GM19468 (cell line): ENCODE measurements around the gene PSMD13.

Experiments used
- ATAC-seq: cut with Tn5 transposase; IDR thresholded peaks from one replicate; pipeline ENCODE4 v1.9.1; 2021; ENCODE audit warnings: mild to moderate bottlenecking, moderate library complexity, moderate number of reproducible peaks; ENCODE audit not compliant: unreplicated experiment; ENCODE audit errors: extremely low read depth

The PSMD13 gene

DNA sequence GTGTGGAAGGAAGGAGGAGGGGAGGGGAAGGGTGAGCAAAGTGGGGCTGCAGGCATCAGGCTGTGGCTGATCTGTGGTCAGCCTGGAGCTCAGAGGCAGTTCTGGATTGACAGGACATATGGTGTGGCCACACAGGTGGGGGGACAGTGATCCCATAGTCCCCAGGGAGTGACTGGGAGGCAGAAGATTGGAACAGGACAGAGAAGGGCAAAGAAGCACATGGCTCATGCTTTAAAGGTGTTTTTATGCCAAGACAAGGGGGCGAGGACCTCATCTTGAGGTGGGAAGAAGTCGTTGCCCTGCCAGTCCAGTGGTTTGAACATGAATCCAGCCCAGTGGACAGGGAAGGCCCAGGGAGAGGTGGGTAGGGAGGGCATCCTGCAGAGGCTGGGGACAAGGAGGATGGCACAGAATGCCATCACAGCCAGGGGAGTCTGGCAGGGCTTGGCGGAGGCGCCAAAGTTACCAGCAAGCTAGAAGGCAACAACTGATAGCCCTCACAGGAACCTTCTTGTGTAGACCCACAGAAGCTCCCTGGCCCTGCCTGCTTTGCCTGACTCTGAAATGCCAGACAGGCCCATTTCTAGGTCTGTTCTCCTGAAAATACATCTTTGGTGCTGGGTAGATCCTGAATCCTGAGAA is 32.7 kb upstream of the PSMD13 start:
- no peak for ATAC-seq

DNA sequence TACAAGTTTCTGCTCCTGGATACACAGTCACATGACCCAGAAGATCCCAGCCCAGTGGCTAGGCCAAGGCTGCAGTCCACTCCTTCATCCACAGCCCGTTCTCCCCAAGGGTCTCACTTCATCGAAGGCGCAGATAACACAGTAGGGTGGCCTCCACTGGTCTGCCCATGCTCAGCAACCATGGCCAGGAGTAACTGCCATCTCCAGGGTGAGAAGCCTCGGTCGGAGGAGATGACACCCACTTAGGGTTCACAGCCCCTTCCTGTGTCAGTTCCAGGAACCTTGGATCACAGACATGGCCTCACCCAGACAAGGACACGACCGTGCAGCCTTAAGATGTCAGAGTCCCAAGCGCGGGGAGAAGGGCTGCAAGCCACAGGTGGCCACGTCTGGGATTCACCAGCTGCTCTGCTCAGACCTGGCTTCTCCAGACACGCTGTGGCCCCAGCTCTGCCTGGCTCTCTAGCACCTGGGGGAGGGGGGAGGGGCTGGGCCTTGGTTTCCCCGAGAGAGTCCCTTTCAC is 32.1 kb upstream of the PSMD13 start:
- no peak for ATAC-seq

DNA sequence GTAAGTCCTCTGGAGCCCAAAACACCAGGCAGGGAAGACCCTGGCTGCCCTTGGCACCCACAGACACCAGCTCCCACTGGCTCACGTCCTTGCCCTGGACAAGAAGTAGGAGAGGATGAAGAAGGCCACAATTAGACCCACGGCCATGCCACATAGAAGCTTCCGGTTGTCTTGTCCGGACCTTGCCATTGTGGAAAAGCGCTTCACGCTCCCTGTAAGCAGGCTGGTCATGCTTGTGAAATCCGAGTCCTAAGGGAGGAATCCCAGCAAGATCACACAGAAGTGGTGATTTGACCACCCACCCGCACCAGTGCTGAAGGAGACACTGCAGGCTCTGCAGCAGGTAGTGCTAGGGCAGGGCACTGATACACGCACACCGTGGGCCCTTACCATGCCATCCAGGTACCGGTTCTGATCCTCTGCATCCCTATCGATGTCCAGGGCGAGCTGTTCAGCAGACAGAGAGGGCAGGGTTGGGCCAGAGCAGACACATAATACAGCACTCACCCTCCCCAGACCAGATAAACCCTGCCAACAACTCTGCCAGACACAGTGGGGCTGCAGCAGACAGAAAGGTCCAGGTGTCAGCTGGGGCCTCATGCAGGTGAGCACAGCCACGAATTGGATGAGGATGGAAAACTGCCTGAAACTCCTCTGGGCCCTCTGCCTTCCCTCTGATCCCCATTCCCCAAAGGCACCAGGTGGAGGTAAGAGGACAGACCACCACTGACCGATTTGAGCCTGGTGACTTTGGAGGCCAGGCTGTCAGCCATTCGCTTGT is 31.4 kb upstream of the PSMD13 start:
- ATAC-seq, result no peak

DNA sequence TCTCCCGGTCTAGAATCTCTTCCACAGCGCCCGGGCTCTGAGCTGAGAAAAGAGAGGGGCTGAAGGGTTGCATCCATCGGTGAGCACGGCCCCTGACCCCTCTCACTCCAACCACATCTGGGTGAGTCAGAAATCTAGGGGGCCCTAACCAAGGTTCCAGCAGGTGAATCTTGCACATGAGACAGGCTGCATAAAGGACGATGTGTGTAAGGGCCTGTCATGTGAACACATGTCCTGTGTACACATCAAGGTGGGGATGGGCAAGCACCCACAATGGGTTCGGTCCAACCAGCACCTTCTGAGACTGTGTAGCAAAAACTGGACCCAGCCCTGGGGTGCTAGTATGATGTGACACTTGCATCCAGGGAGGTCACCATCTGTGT is 30.8 kb upstream of the PSMD13 start:
- no peak for ATAC-seq

DNA sequence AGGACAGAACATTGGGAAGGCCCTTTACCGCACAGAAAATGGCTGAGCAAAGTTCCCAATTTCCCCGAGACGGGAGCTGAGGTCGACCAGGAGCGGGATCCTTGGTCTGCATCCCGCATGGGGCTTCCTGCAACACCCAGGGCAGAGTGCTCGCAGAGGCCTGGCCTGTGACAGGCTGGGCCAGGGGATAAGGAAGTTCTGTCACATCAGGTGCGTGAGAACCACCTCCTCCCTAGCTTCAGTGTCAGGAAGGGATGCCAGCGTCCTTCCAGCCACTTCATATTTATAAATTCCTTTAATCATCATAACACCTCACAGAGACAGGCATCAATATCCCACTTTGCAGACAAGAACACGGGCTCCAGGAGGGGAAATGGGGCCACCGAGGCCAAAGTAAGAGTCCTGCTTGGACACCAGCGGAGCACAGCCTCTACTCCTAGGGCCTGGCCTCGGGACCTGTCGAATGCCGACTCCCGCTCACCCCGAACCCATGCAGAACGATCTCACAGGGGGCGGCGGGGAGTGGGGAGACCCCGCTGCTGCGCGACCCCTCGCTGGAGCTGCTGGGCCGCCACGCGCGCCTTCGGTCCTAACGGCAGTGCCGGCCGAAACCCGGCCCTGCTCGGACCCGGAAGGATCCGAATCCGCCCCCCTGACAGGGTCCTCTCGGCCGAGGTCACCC is 30.1 kb upstream of the PSMD13 start:
- no peak for ATAC-seq

DNA sequence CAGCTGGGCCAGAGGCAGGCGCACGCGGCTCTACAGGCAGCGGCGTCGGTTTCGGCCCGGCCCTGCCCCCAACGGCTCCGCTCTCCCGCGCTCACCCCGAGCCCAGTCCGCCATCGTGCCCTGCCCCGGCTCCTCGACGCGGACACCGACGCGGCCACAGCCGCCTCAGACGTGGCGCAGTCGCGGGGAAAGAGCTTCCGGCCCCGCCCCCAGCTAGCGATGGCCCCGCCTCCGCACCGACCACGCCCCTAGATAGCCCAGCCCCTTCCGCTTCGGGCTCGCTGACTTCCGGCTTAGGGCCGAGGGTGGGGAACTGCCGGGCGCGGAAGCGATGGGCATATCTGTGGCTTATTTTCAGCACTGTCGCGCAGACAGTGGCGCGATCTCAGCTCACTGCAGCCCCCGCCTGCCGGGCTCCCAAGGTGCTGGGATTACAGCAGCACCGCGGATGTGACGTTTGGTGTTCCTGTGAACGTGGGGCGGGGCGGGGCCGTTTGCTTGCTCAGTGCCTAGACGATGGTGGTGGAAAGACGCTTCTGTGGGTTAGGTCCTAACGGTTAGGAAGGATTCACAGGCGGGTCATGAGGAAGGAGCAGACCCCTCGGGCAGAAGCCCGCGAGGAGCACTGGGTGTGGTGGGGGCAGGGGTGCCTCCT is 29.4 kb upstream of the PSMD13 start, which contains the start of the genes BET1L and RIC8A:
TSS of gene BET1L (minus strand) at position 192 of the 655 bp plus-strand sequence. CDS start at position 114, 78 bp downstream.
TSS of gene RIC8A (plus strand) at position 501 of the 655 bp plus-strand sequence. CDS start 1,147 bp downstream, outside the sequence.
- ATAC-seq, result peak; percentile 59

DNA sequence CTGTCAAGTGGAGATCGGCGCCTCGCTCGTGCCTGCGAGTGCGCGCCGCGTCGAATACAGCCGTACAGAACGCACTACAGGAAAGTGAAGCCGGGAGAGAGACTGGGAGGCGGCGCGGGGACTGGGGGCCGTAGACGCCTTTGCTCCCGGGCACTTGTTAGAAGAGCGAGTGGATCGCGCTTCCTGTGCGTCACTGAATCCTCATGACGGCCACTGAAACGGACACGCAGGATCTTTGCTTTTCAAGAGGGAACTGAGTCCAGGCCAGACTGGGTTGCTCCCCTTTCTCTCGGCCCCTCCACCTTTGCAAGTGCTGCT is 29.0 kb upstream of the PSMD13 start:
- ATAC-seq, result peak; percentile 6

DNA sequence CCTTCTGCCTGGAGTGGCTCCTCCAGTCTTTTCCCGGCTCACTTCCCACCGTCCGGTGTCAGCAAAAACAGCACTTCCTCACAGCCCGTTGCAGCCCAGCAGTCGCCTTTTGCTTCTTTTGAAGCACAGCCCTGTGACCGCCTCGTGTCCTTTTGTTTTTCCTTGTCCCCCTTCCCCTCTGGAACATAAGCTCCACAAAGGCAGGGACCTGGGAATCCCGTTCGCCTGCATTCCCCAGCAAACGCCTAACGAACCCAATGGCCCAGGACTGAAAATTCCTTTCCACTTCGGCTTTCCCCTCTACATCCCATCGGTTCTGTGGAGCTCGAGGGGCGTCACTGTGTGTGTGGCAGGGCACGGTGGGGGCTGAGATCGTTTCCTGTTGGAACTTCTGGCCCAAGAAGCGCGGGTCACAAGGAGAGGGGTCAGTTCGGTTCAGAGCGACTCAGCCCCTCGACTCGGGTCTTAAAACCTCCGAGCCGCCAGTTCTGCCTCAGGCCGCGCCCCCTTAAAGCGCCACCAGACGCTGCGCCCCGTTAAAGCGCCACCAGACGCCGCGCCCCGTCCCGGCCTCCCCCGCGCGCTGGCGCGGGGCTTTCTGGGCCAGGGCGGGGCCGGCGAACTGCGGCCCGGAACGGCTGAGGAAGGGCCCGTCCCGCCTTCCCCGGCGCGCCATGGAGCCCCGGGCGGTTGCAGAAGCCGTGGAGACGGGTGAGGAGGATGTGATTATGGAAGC is 28.4 kb upstream of the PSMD13 start:
- no peak for ATAC-seq

DNA sequence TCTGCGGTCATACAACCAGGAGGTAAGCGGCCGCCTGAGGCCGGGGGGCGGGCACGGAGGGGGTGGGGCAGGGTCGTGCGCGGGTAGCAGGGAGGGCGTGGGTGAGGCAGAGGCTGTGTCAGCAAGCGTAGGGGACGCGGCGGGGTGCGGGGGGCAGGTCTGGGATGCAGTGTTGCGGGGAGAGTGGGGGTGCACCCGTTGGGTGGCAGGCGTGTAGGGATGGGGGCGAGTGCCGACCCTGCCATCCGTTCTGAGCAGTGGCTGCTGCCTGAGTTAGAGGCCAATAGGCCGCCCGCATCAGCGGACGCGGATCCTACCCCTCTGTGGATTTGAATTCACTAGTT is 27.9 kb upstream of the PSMD13 start:
- ATAC-seq, result no peak

DNA sequence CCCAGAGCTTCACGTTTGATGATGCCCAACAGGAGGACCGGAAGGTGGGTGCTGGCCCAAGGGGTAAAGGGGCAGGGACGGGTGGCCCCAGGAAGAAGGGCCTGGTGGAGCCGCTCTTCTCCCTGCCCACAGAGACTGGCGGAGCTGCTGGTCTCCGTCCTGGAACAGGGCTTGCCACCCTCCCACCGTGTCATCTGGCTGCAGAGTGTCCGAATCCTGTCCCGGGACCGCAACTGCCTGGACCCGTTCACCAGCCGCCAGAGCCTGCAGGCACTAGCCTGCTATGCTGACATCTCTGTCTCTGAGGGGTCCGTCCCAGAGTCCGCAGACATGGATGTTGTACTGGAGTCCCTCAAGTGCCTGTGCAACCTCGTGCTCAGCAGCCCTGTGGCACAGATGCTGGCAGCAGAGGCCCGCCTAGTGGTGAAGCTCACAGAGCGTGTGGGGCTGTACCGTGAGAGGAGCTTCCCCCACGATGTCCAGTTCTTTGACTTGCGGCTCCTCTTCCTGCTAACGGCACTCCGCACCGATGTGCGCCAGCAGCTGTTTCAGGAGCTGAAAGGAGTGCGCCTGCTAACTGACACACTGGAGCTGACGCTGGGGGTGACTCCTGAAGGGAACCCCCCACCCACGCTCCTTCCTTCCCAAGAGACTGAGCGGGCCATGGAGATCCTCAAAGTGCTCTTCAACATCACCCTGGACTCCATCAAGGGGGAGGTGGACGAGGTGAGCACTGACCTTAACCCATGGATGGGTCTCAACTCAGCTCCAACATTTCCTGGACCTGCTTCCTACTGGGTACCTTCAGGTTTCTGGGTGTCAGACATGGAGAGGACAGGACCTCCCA is 27.3 kb upstream of the PSMD13 start:
- no peak for ATAC-seq

DNA sequence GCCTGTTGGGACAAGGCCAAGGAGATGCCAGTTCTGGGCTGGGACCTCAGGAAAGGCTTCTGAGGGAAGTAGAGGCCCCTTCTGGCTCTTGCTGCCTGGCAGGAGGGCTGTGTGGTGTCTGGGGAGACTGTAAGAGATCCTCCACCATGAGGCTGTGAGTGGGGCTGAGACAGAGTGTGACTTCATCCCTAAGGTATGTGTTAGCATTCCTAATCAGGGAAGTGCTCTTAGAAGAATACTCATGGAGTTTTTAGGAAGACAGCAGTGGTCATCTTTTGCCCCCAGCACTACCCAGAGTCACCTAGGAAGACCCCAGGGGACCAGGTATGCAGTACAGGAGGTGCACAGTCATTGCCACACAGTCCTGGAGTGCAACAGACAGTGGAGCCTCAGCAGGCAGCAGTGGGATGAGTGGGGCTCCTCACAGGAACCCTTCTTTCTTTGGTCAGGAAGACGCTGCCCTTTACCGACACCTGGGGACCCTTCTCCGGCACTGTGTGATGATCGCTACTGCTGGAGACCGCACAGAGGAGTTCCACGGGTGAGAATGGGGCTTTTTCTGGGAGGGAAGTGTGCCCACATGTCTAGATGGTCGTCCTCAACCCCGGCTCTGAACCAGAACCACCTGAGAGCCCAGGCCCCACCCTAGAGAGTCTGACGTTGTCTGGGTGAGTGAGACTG is 26.5 kb upstream of the PSMD13 start:
- no peak for ATAC-seq

DNA sequence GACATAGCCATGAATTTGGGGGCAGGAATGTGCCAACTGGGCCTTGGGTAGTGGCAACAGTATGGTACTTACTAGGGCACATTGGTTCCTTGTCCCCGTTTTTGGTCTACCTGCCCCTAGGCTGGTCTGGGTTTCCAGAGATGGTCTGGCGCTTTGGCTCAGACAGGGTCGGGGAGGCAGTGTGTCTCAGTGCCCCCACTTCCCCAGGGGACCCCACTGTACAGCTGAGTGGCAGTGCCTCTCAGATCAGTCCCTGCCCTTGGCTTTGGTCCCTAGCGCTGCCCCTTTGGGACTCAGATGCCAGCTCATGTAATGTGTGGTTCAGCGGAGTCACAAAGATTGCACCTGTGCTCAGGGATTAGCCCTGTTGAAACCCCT is 26.0 kb upstream of the PSMD13 start:
- no peak for ATAC-seq

DNA sequence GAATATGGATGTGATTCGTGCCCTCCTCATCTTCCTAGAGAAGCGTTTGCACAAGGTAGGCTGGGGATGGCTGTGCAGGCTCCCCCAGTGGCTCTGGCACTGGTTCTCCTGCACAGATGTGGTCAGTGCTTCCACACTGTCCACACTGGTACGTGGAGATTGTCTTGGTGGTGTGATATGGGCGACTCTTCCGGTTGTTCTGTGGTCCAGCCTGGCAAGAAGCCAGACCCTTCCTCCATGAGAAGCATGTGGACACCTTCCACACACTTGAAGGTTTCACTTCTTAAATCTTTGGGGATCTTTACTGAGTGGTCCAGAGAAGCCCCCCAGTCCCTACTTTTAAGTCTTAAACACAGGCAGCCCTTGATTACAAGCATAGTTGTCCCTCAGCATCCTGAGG is 25.5 kb upstream of the PSMD13 start:
- ATAC-seq, result no peak

DNA sequence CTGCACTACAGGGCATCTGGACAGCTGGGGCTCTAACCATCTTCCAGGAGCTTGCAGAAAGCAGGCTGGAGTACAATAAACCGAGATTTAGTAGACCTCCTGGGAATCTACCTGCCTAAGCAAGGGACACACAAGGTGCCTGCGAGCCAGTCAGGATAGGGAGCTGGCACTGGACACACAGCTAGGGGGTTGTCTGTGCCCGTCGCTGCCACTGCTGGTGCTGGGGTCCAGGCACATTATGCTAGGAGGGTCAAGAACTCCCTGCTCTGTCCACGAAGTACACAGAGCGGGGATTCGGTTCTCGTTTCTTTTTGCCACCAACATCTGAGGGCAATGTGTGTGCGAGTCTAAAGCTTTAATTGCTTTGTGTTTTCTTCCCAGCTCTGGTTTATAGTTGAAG is 25.0 kb upstream of the PSMD13 start:
- no peak for ATAC-seq

DNA sequence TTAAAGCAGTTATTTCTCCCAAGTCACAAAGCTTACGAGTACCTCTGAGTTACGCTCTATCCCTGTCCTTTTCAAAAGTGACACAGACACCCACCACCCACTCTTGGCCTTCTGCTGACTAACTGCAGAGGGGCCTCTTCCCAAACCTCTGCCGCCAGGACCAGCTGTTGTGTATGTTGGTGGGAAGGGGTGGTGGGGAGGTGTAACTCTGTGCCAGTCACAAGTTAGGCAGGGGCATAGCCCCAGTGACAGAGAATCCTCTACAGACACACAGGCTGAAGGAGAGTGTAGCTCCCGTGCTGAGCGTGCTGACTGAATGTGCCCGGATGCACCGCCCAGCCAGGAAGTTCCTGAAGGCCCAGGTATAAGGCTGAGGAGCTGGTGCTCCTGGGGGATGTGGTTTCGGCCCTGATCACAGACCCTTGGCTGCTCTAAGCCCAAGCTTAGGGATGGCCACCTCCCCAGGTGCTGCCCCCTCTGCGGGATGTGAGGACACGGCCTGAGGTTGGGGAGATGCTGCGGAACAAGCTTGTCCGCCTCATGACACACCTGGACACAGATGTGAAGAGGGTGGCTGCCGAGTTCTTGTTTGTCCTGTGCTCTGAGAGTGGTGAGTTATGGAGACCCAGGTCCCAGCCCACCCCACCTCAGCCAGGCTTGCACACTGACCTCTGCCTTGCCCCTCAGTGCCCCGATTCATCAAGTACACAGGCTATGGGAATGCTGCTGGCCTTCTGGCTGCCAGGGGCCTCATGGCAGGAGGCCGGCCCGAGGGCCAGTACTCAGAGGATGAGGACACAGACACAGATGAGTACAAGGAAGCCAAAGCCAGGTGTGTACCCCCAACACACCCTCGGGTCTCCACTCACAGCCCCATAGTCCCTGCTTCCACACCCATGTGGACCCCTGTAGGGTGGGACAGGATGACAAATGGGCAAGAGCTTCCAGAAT is 24.4 kb upstream of the PSMD13 start:
- no peak for ATAC-seq

DNA sequence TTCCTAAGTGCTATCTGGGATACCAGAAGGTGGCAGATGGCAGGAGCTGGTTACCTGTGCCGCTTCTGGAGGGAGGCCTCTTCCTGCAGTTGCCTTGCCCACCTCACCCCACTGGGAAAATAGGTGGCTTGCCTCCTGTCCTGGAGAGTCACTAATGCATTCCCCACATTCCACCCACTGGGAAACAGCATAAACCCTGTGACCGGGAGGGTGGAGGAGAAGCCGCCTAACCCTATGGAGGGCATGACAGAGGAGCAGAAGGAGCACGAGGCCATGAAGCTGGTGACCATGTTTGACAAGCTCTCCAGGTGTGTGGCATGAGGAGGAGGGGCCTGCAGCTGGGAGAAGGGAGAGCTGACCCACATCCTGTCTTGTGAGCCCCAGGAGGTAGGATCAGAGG is 23.7 kb upstream of the PSMD13 start:
- no peak for ATAC-seq

DNA sequence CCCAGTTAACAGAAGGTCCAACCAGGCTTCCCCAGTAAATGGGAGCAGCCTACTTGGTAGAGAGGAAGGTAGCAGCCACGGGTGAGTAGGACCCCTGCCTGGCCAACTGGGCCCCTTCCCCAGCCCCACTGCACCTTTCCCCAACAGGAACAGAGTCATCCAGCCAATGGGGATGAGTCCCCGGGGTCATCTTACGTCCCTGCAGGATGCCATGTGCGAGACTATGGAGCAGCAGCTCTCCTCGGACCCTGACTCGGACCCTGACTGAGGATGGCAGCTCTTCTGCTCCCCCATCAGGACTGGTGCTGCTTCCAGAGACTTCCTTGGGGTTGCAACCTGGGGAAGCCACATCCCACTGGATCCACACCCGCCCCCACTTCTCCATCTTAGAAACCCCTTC is 22.7 kb upstream of the PSMD13 start:
- ATAC-seq, result no peak
